IMR-90 (cell line): ENCODE data around the gene BPTF.
"Not testable (repeated sequence)": the region's sequence is repeated elsewhere in the genome, so short reads cannot be mapped to it uniquely, and the experiment has no call there.

ENCODE experiments used
- BHLHE40 ChIP-seq: fragments of 150-350 bp; IDR thresholded peaks from 2 replicates; pipeline ENCODE4 v1.6.1; 2016; ENCODE audit warnings: mild to moderate bottlenecking, low read depth, low read length
- CEBPB ChIP-seq: IDR thresholded peaks from 2 replicates; pipeline ENCODE4 v1.6.1; 2012; ENCODE audit warnings: low read depth, low read length, improper control_type of control experiment
- CHD1 ChIP-seq: IDR thresholded peaks from 2 replicates; pipeline ENCODE4 v1.6.1; 2012; ENCODE audit warnings: low read depth, low read length, improper control_type of control experiment
- FOS ChIP-seq: fragments of 150-350 bp; IDR thresholded peaks from 2 replicates; pipeline ENCODE4 v1.6.1; 2016; ENCODE audit warnings: low read depth, low read length
- MAFK ChIP-seq: IDR thresholded peaks from 2 replicates; pipeline ENCODE4 v1.6.1; 2012; ENCODE audit warnings: low read depth, low read length, improper control_type of control experiment
- MAZ ChIP-seq: IDR thresholded peaks from 2 replicates; pipeline ENCODE4 v1.6.1; 2012; ENCODE audit warnings: low read depth, mild to moderate bottlenecking, low read length, improper control_type of control experiment, moderate library complexity, borderline replicate concordance
- POLR2A ChIP-seq: IDR thresholded peaks from 2 replicates; pipeline ENCODE4 v1.6.1; 2012; ENCODE audit warnings: mild to moderate bottlenecking, low read depth, low read length
- RAD21 ChIP-seq: IDR thresholded peaks from 2 replicates; pipeline ENCODE4 v1.6.1; 2012; ENCODE audit warnings: low read length, improper control_type of control experiment
- RFX5 ChIP-seq: IDR thresholded peaks from 2 replicates; pipeline ENCODE4 v1.8.0; 2012; ENCODE audit warnings: low read depth, mild to moderate bottlenecking, low read length, moderate library complexity
- SMC3 ChIP-seq: fragments of 150-350 bp; IDR thresholded peaks from 2 replicates; pipeline ENCODE4 v1.6.1; 2016; ENCODE audit warnings: low read depth, mild to moderate bottlenecking, antibody characterized with exemption, low read length, moderate library complexity
- TF ChIP-seq, protein P1 (sequence below): conservative IDR thresholded peaks from 2 replicates; pipeline ENCODE4 v1.5.1; 2012; ENCODE audit warnings: mild to moderate bottlenecking, low read depth, low read length, improper control_type of control experiment
- TF ChIP-seq, protein P2 (sequence below): fragments of 150-350 bp; IDR thresholded peaks from 2 replicates; pipeline ENCODE4 v1.6.1; 2016; ENCODE audit warnings: low read depth, mild to moderate bottlenecking, low read length, moderate library complexity, borderline replicate concordance
- TF ChIP-seq, protein P3 (sequence below): fragments of 150-350 bp; IDR thresholded peaks from 2 replicates; pipeline ENCODE4 v1.6.1; 2017; ENCODE audit warnings: mild to moderate bottlenecking, antibody characterized with exemption, low read length, low read depth

DNA sequence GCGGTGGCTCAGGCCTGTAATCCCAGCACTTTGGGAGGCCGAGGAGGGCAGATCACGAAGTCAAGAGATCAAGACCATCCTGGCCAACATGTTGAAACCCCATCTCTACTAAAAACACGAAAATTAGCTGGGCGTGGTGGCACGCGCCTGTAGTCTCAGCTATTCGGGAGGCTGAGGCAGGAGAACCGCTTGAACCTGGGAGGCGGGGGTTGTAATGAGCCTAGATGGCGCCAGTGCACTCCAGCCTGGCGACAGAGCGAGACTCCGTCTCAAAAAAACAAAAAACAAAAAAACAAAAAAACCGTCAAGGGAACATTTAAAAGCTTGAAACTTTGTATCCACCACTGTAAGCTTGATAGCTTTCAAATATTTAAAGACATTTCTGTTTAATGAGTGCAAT is 197.2 kb downstream of the BPTF start:
- TF ChIP-seq, protein P1, sequence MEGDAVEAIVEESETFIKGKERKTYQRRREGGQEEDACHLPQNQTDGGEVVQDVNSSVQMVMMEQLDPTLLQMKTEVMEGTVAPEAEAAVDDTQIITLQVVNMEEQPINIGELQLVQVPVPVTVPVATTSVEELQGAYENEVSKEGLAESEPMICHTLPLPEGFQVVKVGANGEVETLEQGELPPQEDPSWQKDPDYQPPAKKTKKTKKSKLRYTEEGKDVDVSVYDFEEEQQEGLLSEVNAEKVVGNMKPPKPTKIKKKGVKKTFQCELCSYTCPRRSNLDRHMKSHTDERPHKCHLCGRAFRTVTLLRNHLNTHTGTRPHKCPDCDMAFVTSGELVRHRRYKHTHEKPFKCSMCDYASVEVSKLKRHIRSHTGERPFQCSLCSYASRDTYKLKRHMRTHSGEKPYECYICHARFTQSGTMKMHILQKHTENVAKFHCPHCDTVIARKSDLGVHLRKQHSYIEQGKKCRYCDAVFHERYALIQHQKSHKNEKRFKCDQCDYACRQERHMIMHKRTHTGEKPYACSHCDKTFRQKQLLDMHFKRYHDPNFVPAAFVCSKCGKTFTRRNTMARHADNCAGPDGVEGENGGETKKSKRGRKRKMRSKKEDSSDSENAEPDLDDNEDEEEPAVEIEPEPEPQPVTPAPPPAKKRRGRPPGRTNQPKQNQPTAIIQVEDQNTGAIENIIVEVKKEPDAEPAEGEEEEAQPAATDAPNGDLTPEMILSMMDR: not testable (repeated sequence)
- not testable (repeated sequence) for TF ChIP-seq RAD21, POLR2A, BHLHE40, CHD1, SMC3, CEBPB, MAZ, RFX5, FOS, MAFK
- TF ChIP-seq, protein P2, sequence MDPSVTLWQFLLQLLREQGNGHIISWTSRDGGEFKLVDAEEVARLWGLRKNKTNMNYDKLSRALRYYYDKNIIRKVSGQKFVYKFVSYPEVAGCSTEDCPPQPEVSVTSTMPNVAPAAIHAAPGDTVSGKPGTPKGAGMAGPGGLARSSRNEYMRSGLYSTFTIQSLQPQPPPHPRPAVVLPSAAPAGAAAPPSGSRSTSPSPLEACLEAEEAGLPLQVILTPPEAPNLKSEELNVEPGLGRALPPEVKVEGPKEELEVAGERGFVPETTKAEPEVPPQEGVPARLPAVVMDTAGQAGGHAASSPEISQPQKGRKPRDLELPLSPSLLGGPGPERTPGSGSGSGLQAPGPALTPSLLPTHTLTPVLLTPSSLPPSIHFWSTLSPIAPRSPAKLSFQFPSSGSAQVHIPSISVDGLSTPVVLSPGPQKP: not testable (repeated sequence)
- TF ChIP-seq, protein P3, sequence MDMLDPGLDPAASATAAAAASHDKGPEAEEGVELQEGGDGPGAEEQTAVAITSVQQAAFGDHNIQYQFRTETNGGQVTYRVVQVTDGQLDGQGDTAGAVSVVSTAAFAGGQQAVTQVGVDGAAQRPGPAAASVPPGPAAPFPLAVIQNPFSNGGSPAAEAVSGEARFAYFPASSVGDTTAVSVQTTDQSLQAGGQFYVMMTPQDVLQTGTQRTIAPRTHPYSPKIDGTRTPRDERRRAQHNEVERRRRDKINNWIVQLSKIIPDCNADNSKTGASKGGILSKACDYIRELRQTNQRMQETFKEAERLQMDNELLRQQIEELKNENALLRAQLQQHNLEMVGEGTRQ: not testable (repeated sequence)
